HG03558 (cell line): ENCODE data around the gene TRAPPC13.
"Not testable (repeated sequence)": the region's sequence is repeated elsewhere in the genome, so short reads cannot be mapped to it uniquely, and the experiment has no call there.

Experiments
- ATAC-seq: cut with Tn5 transposase; IDR thresholded peaks from one replicate; pipeline ENCODE4 v1.9.1; 2021; ENCODE audit warnings: moderate number of reproducible peaks; ENCODE audit not compliant: unreplicated experiment; ENCODE audit errors: extremely low read depth

The TRAPPC13 gene

GRCh38 chr5:65674749-65675148 lies 49.9 kb downstream of the TRAPPC13 start:
- ATAC-seq = no peak

GRCh38 chr5:65676056-65676455 lies 51.2 kb downstream of the TRAPPC13 start:
- not testable (repeated sequence) for ATAC-seq

- ATAC-seq = no peak
Observed at GRCh38 chr5:65682148-65682547, 57.3 kb downstream of the TRAPPC13 start.

- ATAC-seq = no peak
Observed at GRCh38 chr5:65693121-65693520, 68.3 kb downstream of the TRAPPC13 start.

GRCh38 chr5:65695162-65695755 lies 70.4 kb downstream of the TRAPPC13 start:
- no peak for ATAC-seq

- no peak for ATAC-seq
Observed at GRCh38 chr5:65695896-65696295, 71.1 kb downstream of the TRAPPC13 start.

GRCh38 chr5:65696892-65697291 lies 72.1 kb downstream of the TRAPPC13 start:
- ATAC-seq = no peak

- no peak for ATAC-seq
Observed at GRCh38 chr5:65699338-65699737, 74.5 kb downstream of the TRAPPC13 start.

- no peak for ATAC-seq
Observed at GRCh38 chr5:65702036-65702435, 77.2 kb downstream of the TRAPPC13 start.

- no peak for ATAC-seq
Observed at GRCh38 chr5:65704621-65705239, 79.9 kb downstream of the TRAPPC13 start.

GRCh38 chr5:65707663-65708062 lies 82.8 kb downstream of the TRAPPC13 start:
- no peak for ATAC-seq

- no peak for ATAC-seq
Observed at GRCh38 chr5:65708145-65708544, 83.3 kb downstream of the TRAPPC13 start.
